Inferior parietal cortex (tissue), 1 donor: Measurements from ENCODE around the gene BAHD1.
A peak's percentile ranks its signal among the peaks of the same experiment; 100 is the strongest.

ENCODE experiments used
- DNase-seq: peaks from one replicate; pipeline ENCODE4 v3.0.0-alpha.2; 2016; ENCODE audit errors: extremely low spot score

Gene BAHD1

DNA sequence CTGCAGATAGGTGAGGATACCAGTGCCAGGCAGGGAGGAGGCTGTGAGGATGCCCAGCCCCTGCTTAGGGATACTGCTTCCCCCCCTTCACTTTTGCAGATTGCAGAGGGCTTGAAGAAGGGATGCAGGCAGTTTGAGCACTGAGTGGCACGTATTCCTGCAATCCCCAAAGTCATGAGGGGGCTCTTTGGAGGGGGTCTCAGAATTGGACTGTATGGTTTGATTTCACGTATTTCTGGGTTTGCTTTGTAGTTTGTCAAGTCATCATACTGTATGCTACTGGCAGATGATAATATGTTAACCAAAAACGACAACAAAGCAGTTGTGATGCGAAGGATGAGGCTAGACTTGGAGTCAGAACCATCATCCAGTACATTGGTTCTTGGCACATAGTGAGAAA lies 58.1 kb downstream of the BAHD1 start:
- no peak for DNase-seq

- DNase-seq, result no peak
These were observed 59.2 kb downstream of the BAHD1 start for GRCh38 chr15:40499931-40500330.

DNA sequence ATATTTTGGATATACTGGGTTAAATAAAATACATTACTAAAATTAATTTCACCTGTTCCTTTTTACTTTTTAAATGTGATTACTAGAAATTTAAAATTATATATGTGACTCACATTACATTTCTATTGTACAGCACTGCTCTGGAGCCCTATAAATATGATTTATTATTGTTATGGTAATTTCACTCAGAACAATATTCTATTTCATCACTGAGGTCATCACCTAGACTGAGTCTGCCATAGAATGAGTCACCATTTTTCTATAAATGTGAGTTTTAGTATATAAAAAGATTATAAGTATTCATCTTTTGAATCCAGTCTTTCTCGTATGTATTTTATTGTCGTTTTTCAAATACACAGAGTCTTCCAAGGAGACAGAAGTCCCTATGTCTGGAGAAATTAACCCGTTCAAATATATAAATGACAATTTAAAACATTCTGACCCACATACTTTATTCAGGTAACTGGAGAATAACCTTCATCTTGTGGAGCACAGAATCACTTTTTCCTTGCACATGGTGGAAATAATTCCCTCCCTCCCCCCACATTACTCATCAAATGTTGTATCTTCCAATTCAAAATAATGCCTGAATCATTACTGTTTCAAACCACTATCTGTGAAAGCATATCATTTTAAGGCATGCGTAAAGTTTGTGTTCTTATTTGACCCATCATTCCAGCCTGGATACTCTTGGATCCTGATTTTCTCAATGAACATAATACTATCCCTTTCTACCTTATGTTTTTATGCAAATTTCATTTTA lies 60.0 kb downstream of the BAHD1 start:
- no peak for DNase-seq

GRCh38 chr15:40501487-40501886 lies 60.7 kb downstream of the BAHD1 start:
- DNase-seq, result no peak

GRCh38 chr15:40506964-40507571 lies 66.3 kb downstream of the BAHD1 start:
- DNase-seq, result peak; percentile 66

DNA sequence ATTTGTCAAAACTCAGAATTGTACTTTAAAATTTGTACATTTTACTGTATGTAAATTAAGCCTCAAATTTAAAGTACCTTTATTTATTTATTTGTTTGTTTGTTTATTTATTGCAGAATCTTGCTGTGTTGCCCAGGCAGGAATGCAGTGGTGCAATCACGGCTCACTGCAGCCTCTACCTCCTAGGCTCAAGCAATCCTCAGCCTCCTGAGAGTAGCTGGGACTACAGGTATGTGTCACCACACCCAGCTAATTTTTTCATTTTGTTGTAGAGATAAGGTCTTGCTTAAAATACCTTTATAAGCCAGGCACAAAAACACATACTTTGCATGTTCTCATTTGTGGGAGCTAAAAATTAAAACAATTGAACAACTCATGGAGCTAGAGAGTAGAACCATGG lies 67.5 kb downstream of the BAHD1 start:
- DNase-seq, result no peak

DNA sequence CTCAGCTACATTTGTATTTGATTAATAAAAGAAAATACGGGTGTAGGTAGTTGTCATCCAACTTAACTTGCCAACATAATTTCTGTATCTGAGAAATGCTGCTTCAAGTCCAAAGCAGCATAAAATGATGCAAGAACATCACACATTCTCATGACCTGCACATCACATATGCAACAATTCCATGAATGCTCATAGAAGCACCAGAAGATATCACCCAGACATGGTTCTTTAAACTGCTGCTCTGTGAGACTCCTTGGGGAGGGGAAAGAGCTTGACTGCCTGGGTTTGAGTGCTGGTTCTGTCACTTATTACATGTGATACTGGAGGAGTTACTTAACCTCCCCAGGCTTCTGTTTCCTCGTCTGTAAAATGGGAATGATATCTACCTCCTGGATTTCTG lies 69.4 kb downstream of the BAHD1 start:
- DNase-seq, result no peak

DNA sequence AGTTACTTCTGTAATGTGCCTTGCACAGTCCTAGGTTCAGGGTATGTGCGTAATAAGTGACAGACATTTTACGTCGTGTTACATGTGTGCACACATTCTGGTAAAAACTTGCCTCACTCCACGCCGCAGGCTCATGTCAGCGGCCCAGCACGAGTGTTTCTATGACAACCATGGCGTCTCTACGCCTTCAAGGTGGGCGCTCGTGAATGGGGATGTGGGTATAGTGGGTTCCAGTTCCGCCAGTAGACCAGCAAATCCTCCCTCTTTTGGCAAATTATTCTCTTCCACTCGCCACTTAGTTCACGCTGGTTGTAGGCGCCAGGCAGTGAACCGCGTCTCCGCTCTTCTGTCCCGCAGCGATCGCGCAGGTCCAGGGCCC lies 70.3 kb downstream of the BAHD1 start:
- DNase-seq, result no peak

DNA sequence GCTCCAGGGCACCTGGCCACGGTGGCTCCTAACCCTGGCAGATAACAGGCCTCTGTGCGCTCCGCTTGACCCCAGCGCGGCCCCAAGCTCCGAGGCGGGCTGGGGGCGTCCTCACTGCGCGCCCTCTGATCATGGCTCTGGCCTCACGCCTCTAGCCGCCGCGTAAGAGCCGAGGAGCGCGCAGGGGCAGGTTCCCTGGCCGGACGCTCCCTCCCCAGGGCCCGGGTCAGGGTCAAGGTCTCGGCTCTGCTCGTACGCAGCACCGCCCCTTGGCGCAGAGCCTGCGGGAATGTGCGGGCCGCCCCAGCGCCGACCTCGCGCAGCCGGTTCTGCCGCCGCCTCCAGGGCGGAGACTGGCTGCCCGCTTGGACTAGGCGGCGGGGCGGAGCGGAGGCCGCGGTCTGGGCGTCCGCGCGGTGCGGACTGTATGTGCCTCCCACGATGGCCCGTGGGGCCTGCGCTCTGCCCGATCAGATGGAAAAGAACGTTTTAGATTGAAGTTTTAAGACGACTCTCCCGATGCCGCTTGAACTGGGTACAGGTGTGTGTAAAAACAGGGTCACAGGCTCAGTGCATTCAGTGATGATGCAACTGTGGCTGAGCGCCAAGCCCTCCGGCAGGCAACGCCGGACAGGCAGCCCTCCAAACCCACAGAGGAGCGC lies 70.8 kb downstream of the BAHD1 start:
- DNase-seq, result no peak

DNA sequence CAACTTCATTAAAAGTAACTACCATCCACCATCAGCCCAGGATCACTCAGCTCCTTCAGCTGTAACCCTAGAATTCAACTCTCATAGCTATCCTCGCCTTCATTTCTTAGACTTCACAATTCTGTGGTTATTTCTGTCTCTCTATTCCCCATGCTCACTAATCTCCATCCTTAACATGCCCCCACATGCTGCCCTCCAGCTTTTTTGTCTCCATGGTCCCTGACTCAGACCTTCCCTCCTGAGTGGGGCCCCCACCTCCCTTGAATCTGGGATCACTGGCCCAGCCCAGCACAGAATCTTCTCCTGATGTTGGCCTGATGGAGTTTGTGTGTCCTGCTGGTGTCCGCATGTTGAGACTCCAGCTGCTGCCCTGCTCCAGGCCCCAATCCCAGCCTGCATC lies 71.7 kb downstream of the BAHD1 start:
- no peak for DNase-seq

DNA sequence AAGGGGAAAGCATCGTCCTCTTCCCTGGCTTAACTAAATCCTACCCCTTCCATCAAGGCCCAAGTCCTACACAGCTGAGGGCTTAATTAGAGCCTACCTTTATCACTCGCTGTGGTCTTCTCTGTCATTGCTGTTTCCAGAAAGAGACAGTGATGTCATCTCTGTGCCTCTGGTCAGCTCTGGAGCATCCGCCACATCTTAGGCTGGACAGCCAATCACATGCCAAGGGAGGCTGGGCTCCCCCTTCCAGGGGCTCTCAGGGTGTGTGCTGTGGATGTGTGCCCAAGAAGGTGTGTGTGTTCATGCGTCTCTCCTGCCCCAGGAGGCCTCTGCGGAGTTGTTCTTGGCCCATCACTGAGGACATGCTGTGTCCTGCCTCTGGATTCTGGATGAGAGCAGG lies 72.9 kb downstream of the BAHD1 start:
- DNase-seq, result no peak

GRCh38 chr15:40516322-40516721 lies 75.6 kb downstream of the BAHD1 start:
- DNase-seq, result no peak
